Neural crest cell (in vitro differentiated cells): ENCODE data around the gene EHD2. TPM values are rescaled to one million over a fixed set of nuclear protein-coding genes. Genes with fewer than 3 reads are reported as not detected.

Source experiments
- DNase-seq: peaks from one replicate; pipeline ENCODE4 v3.0.0; 2021; ENCODE audit warnings: low read depth, mixed read lengths, low spot score
- H3K27ac Mint-ChIP-seq: one replicate; pipeline ENCODE4 v1.8.0; 2021; ENCODE audit warnings: mild to moderate bottlenecking, mixed read lengths; ENCODE audit not compliant: unreplicated experiment
- H3K27me3 Mint-ChIP-seq: 2 replicates; pipeline ENCODE4 v1.8.0; 2021; ENCODE audit warnings: low read depth, mild to moderate bottlenecking, mixed read lengths
- H3K36me3 Mint-ChIP-seq: 2 replicates; pipeline ENCODE4 v1.8.0; 2021; ENCODE audit warnings: low read depth, mild to moderate bottlenecking, mixed read lengths
- H3K4me1 Mint-ChIP-seq: 2 replicates; pipeline ENCODE4 v1.8.0; 2021; ENCODE audit warnings: mixed read lengths
- H3K4me3 Mint-ChIP-seq: one replicate; pipeline ENCODE4 v1.8.0; 2021; ENCODE audit warnings: mild to moderate bottlenecking, mixed read lengths
- H3K9me3 Mint-ChIP-seq: 2 replicates; pipeline ENCODE4 v1.8.0; 2021; ENCODE audit warnings: mixed read lengths
- CTCF ChIP-seq: fragments of 200-600 bp; sonication (generic); conservative IDR thresholded peaks from 2 replicates; pipeline ENCODE4 v1.5.0; 2021; ENCODE audit warnings: antibody characterized with exemption, mild to moderate bottlenecking
- total RNA-seq: library from RNA; stranded (reverse); gene quantifications from 2 replicates; pipeline ENCODE4 v1.2.1, GENCODE V29; 2021

EHD2 gene
- total RNA-seq, 1 donor from 2014 or later = 0.47 TPM

DNA sequence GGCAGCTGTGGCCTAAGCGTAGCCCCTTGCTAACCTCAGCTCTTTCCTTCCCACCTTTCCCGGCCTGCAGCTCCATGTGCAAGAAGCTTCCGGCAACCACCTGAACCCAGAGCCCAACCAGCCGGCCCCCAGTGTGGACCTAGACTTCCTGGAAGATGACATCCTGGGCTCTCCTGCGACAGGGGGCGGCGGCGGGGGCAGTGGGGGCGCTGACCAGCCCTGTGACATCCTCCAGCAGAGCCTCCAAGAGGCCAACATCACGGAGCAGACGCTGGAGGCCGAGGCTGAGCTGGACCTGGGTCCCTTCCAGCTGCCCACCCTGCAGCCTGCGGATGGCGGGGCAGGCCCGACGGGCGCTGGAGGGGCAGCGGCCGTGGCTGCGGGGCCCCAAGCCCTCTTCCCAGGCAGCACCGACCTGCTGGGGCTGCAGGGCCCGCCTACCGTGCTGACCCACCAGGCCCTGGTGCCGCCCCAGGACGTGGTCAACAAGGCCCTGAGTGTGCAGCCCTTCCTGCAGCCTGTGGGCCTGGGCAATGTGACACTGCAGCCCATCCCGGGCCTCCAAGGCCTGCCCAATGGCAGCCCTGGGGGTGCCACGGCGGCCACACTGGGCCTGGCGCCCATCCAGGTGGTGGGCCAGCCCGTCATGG, 33.8 kb upstream of the EHD2 start:
- Mint-ChIP-seq H3K4me1 (no peaks in the 10 kb centered on the region), H3K27me3 (no peaks in the 10 kb centered on the region), H3K27ac (no peak overlapping the region), H3K36me3 (peaks cover 17% of the 10 kb centered on the region), H3K4me3 (no peak overlapping the region), H3K9me3 (no peaks in the 10 kb centered on the region)
- no peak for TF ChIP-seq CTCF
- no peak for DNase-seq

DNA sequence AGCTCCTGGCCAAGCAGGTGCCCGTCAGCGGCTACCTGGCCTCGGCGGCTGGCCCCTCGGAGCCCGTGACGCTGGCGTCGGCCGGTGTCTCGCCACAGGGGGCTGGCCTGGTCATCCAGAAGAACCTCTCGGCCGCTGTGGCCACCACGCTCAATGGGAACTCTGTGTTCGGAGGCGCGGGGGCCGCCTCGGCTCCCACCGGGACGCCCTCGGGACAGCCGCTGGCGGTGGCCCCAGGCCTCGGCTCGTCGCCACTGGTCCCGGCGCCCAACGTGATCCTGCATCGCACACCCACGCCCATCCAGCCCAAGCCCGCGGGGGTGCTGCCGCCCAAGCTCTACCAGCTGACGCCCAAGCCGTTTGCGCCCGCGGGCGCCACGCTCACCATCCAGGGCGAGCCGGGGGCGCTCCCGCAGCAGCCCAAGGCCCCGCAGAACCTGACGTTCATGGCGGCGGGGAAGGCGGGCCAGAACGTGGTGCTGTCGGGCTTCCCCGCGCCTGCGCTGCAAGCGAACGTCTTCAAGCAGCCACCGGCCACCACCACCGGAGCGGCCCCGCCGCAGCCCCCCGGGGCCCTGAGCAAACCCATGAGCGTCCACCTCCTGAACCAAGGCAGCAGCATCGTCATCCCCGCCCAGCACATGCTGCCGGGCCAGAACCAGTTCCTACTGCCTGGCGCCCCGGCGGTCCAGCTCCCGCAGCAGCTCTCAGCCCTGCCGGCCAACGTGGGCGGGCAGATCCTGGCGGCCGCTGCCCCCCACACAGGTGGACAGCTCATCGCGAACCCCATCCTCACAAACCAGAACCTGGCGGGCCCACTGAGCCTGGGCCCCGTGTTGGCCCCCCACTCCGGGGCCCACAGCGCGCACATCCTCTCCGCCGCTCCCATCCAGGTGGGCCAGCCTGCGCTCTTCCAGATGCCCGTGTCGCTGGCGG, 33.0 kb upstream of the EHD2 start:
- no peak for TF ChIP-seq CTCF
- Mint-ChIP-seq H3K9me3 (no peaks in the 10 kb centered on the region), H3K27me3 (no peaks in the 10 kb centered on the region), H3K4me3 (no peak overlapping the region), H3K27ac (no peak overlapping the region), H3K4me1 (no peaks in the 10 kb centered on the region), H3K36me3 (peaks cover 11% of the 10 kb centered on the region)
- DNase-seq = no peak

- TF ChIP-seq CTCF = no peak
- Mint-ChIP-seq H3K27ac (no peak overlapping the region), H3K27me3 (no peaks in the 10 kb centered on the region), H3K4me1 (no peaks in the 10 kb centered on the region), H3K36me3 (peaks cover 10% of the 10 kb centered on the region), H3K9me3 (no peaks in the 10 kb centered on the region), H3K4me3 (no peak overlapping the region)
- DNase-seq = no peak
Measured at GRCh38 chr19:47680858-47681332, 32.3 kb upstream of the EHD2 start.

DNA sequence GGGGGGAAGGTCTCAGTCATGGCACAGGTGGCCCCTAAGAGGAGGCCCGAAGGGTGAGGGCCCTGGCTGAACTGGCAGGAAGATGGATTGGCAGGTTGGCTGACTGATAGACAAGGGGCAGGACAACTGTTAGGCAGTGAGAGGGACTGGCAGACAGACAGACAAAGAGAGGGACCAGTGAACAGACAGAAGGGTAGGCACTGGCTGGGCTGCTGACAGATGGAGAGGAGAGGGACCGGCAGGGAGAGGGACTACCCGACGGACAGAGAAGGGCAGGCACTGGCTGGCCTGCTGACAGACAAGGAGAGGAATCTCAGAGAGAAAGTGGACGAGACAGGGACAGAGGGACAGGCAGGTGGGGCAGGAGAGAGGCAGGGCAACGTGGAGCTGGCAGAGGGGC, 31.8 kb upstream of the EHD2 start:
- no peaks in the 10 kb centered on the region for H3K9me3 Mint-ChIP-seq
- H3K27me3 Mint-ChIP-seq = no peaks in the 10 kb centered on the region
- no peak for DNase-seq
- peak overlapping the region; percentile 85 for H3K27ac Mint-ChIP-seq
- TF ChIP-seq CTCF = no peak
- H3K4me3 Mint-ChIP-seq = no peak overlapping the region
- H3K36me3 Mint-ChIP-seq = peaks cover 10% of the 10 kb centered on the region
- no peaks in the 10 kb centered on the region for H3K4me1 Mint-ChIP-seq

- no peak for TF ChIP-seq CTCF
- Mint-ChIP-seq H3K27me3 (no peaks in the 10 kb centered on the region), H3K9me3 (no peaks in the 10 kb centered on the region), H3K27ac (no peak overlapping the region), H3K36me3 (peaks cover 6% of the 10 kb centered on the region), H3K4me1 (no peaks in the 10 kb centered on the region), H3K4me3 (no peak overlapping the region)
- no peak for DNase-seq
Measured at GRCh38 chr19:47681936-47682335, 31.3 kb upstream of the EHD2 start.
